Measurements from ENCODE around the gene TNRC6C. TPM values are rescaled to one million over a fixed set of nuclear protein-coding genes. Genes with fewer than 3 reads are reported as not detected.
A peak's percentile ranks its signal among the peaks of the same experiment; 100 is the strongest.

The TNRC6C gene
- total and polyA plus RNA-seq, 9 of the 15 experiments (the other 6 are each of a cell fraction or from before 2014, with no cell fraction given), result 0.20 to 4.9 (median 2.3) TPM

DNA sequence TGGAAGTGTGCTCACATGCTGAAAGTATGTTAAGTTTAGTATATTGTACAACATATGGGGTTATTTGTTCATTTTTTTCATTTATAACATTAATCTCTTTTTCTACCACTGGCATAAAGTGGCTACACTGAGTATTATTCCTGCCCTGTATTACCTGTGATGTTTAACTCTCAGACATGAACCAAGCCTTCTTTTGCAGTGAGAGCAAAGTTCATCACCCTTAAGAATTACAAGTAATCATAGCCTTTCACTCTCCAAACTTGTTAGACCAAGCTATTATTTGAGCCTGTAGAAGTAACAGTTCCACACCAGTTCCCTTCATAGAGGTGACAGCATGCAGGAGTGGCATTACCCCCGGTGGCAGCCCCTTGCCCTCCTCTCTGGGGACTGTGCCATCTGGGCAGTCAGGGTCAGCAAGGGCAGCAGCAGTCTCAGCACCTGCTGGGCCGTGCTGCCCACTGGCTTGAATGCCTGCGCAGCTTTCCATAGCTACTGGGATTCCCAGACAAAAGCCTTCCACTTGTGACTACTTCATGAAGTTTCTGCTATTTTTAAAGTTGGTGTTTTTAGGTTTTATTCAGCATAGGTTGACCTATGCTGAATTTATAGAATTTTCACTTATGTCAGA is 98.7 kb downstream of the TNRC6C start (continued):
- TF ChIP-seq ZFP30 (CRISPR knock-in tag; IDR thresholded peaks at IDR 0.05; ENCODE audit: borderline replicate concordance), result no peak
- TF ChIP-seq ETV5 (CRISPR knock-in tag; IDR thresholded peaks at IDR 0.05; ENCODE audit: low read depth), result no peak
- no peak for TF ChIP-seq NCOA6 (IDR thresholded peaks at IDR 0.05)
- TF ChIP-seq GTF2F1 (IDR thresholded peaks at IDR 0.05; ENCODE audit: low read depth, low read length), result no peak
- no peak for TF ChIP-seq ARID2 (IDR thresholded peaks at IDR 0.05)
- no peak for TF ChIP-seq KLF1 (tag; IDR thresholded peaks at IDR 0.05)
- no peak for TF ChIP-seq RAD21 (CRISPR knock-in tag; conservative IDR thresholded peaks at IDR 0.05 in 1 of 2, IDR thresholded peaks at IDR 0.05 in 1 of 2)
- TF ChIP-seq TARDBP (IDR thresholded peaks at IDR 0.05), result no peak
- no peak for TF ChIP-seq NFIC (IDR thresholded peaks at IDR 0.05)

GRCh38 chr17:78058001-78058400 is 99.5 kb downstream of the TNRC6C start:
- Histone ChIP-seq H3K4me3 (no peak overlapping the region), H3K9me3 (replicated peaks; ENCODE audit: control insufficient read depth, insufficient read depth, low read depth, low read length) (no peaks in the 10 kb centered on the region), H3K36me3 (ENCODE audit: control insufficient read depth, insufficient read depth, low read length) (no peaks in the 10 kb centered on the region), H3K4me1 (replicated peaks in 1 of 2; ENCODE audit: control insufficient read depth in 2 of 2, insufficient read depth in 2 of 2, low read length in 2 of 2) (peaks cover 14 to 18% of the 10 kb centered on the region in 2 experiments; a peak in 3 of 5 replicates), H3K9me1 (ENCODE audit: control insufficient read depth, insufficient read depth, low read length) (no peaks in the 10 kb centered on the region), H3K27ac (ENCODE audit: extremely low read depth, low read depth, low read length) (no peak overlapping the region), H3K79me2 (ENCODE audit: control insufficient read depth, insufficient read depth, low read length) (no peaks in the 10 kb centered on the region), H4K20me1 (replicated peaks; ENCODE audit: control insufficient read depth, insufficient read depth, low read length) (no peaks in the 10 kb centered on the region), H3K27me3 (ENCODE audit: control insufficient read depth in 2 of 2, insufficient read depth in 2 of 2, low read length in 2 of 2) (no peaks in the 10 kb centered on the region), H3K4me2 (ENCODE audit: insufficient read depth, low read length) (no peak overlapping the region), H2AFZ (ENCODE audit: low read depth, low read length) (no peak overlapping the region), H3K9ac (ENCODE audit: insufficient read depth in 1 of 2, low read depth in 2 of 2, low read length in 2 of 2) (no peak overlapping the region)
- ATAC-seq (peak; percentile 36; the same call in 1 of the 3 replicates), FAIRE-seq (no peak), DNase-seq (ENCODE audit: extremely low read depth in 1 of 4, low spot score in 3 of 4) (no peak)
- ChIA-PET POLR2A (interaction anchor here (1.2 kb wide), 1 partner anchor 9 kb away, joined by 3 read pairs; no protein-coding TSS in a partner anchor), CTCF (ENCODE audit: low intra/inter-chr PET ratio) (no interaction called here)
- 87% methylated on average over 6 of the region's 6 CpGs for WGBS (ENCODE audit: insufficient coverage, low coverage, missing lambda C conversion rate)
- peak; percentile 62 for TF ChIP-seq C11orf30 (IDR thresholded peaks at IDR 0.05; ENCODE audit: low read depth)
- TF ChIP-seq MAFF (IDR thresholded peaks at IDR 0.05; ENCODE audit: low read length), result peak; percentile 11
- peak; percentile 84 for TF ChIP-seq ZNF316 (IDR thresholded peaks at IDR 0.05)
- no peak for TF ChIP-seq THAP12 (CRISPR knock-in tag; IDR thresholded peaks at IDR 0.05)
- TF ChIP-seq COPS2 (conservative IDR thresholded peaks at IDR 0.05), result no peak
- TF ChIP-seq MAFG (tag; conservative IDR thresholded peaks at IDR 0.05), result peak; percentile 54
- BruUV-seq (replicated peaks), result no TSS peak
- intact Hi-C loops (cut with micrococcal nuclease), result no loop called here
- in situ Hi-C loops (cut with MboI), result no loop called here
